PC-3 (cell line): ENCODE data around the gene REV1. TPM values are rescaled to one million over a fixed set of nuclear protein-coding genes. Genes with fewer than 3 reads are reported as not detected.
A peak's percentile ranks its signal among the peaks of the same experiment; 100 is the strongest.

Source experiments
- ATAC-seq: fragments of 200-7000 bp; cut with Tn5 transposase; 2 replicates; pipeline ENCODE4 v1.9.1; 2020; ENCODE audit warnings: mild to moderate bottlenecking, moderate library complexity
- BruUV-seq: library from RNA; stranded (reverse); fragments of 400-500 nt; replicated peaks from 2 replicates; lab custom pipeline; 2021; lab: Mats Ljungman, UMichigan
- CTCF ChIA-PET: fragments of 300-600 bp; sonication (Branson Sonifier 250); formaldehyde crosslinking; loops from one replicate; lab custom pipeline; 2022; ENCODE audit warnings: antibody characterized with exemption; lab: Charles Lee
- POLR2A ChIA-PET: fragments of 300-600 bp; sonication (Branson Sonifier 250); formaldehyde crosslinking; loops from one replicate; lab custom pipeline; 2022; ENCODE audit warnings: antibody characterized with exemption; ENCODE audit not compliant: unreplicated experiment; lab: Charles Lee
- DNase-seq: peaks from one replicate; pipeline ENCODE4 v3.0.0-alpha.2; 2015
- H2AFZ ChIP-seq: fragments of 300-600 bp; sonication (generic); 2 replicates; pipeline ENCODE4 v1.6.0; 2016; ENCODE audit warnings: antibody characterized with exemption, low read length
- H3F3A ChIP-seq: fragments of 300-600 bp; sonication (generic); one replicate; pipeline ENCODE4 v1.6.0; 2017; ENCODE audit warnings: antibody characterized with exemption, low read length, control low read depth, mild to moderate bottlenecking; ENCODE audit not compliant: unreplicated experiment
- H3K27ac ChIP-seq: fragments of 300-600 bp; sonication (generic); 2 replicates; pipeline ENCODE4 v1.5.1; 2016; ENCODE audit warnings: mild to moderate bottlenecking, low read length
- H3K27me3 ChIP-seq: fragments of 300-600 bp; sonication (generic); 2 replicates; pipeline ENCODE4 v1.6.1; 2016; ENCODE audit warnings: low read length, mixed read lengths
- H3K36me3 ChIP-seq: fragments of 300-600 bp; sonication (generic); 2 replicates; pipeline ENCODE4 v1.6.1; 2016; ENCODE audit warnings: low read depth, mixed run types, low read length, mixed read lengths
- H3K4me1 ChIP-seq: fragments of 300-600 bp; sonication (generic); 2 replicates; pipeline ENCODE4 v1.5.1; 2016; ENCODE audit warnings: low read length; ENCODE audit not compliant: insufficient read depth
- H3K4me2 ChIP-seq: fragments of 300-600 bp; sonication (generic); 2 replicates; pipeline ENCODE4 v1.6.0; 2016; ENCODE audit warnings: low read length
- H3K4me3 ChIP-seq: fragments of 300-600 bp; sonication (generic); 2 replicates; pipeline ENCODE4 v1.5.1; 2016; ENCODE audit warnings: mild to moderate bottlenecking, low read length, mixed read lengths
- H3K79me2 ChIP-seq: fragments of 300-600 bp; sonication (generic); 2 replicates; pipeline ENCODE4 v1.6.1; 2017; ENCODE audit warnings: low read length, mixed read lengths
- H3K9ac ChIP-seq: fragments of 300-600 bp; sonication (generic); 2 replicates; pipeline ENCODE4 v1.6.0; 2016; ENCODE audit warnings: mild to moderate bottlenecking, low read length
- H3K9me2 ChIP-seq: fragments of 300-600 bp; sonication (generic); replicated peaks from 2 replicates; pipeline ENCODE4 v1.6.1; 2016; ENCODE audit warnings: mixed run types, low read length, mixed read lengths
- H3K9me3 ChIP-seq: fragments of 300-600 bp; sonication (generic); 2 replicates; pipeline ENCODE4 v1.6.1; 2016; ENCODE audit warnings: low read length, mixed read lengths
- H4K20me1 ChIP-seq: fragments of 300-600 bp; sonication (generic); 2 replicates; pipeline ENCODE4 v1.6.1; 2016; ENCODE audit warnings: low read length, mixed read lengths
- EZH2 ChIP-seq: fragments of 300-600 bp; sonication (generic); IDR thresholded peaks from one replicate; pipeline ENCODE4 v1.6.1; 2017; ENCODE audit warnings: antibody characterized with exemption, mild to moderate bottlenecking, low read length; ENCODE audit not compliant: unreplicated experiment
- EZH2phosphoT487 ChIP-seq: fragments of 300-600 bp; sonication (generic); IDR thresholded peaks from 2 replicates; pipeline ENCODE4 v1.6.1; 2018; ENCODE audit warnings: mild to moderate bottlenecking, antibody characterized with exemption, low read length, borderline replicate concordance
- intact Hi-C: fragments of 100-400 bp; cut with micrococcal nuclease; formaldehyde crosslinking; loops from 2 replicates; pipeline ENCODE4 v1.9.0; 2023
- total RNA-seq: library from RNA; depleted of rRNA; stranded (reverse); fragments of >200 nt; gene quantifications from 2 replicates; pipeline ENCODE4 v1.2.3, GENCODE V29; 2014
- TF ChIP-seq, protein P1 (sequence below): fragments of 300-600 bp; sonication (generic); conservative IDR thresholded peaks from 2 replicates; pipeline ENCODE4 v1.5.1; 2017; ENCODE audit warnings: antibody characterized with exemption, low read depth, mild to moderate bottlenecking, low read length

The REV1 gene
- total RNA-seq, 1 experiment from 2014 or later = 17.9 TPM

DNA sequence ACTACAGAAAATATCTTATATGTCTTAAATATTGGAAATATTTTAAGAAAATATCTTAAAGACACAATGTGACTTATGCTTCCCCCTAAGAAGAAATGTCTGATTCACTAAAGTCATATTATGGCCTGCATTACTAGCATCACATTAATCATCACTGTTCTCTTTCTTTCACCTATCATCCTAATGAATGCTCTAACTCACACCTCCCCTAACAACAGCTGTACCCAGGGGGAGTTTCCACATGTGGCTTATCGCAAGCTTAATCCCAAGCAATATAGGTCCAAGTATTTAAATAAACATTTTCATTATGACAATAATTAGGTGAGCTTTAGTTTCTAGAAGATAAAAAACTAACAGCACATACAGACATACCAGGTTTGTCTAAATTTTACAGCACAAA is 39.6 kb downstream of the REV1 start:
- ATAC-seq (no peak), DNase-seq (no peak)
- POLR2A ChIA-PET = no interaction called here
- Histone ChIP-seq H3K9me2 (no peaks in the 10 kb centered on the region), H3K4me3 (no peak overlapping the region), H3K79me2 (peaks cover 51% of the 10 kb centered on the region), H3K27me3 (no peaks in the 10 kb centered on the region), H2AFZ (no peak overlapping the region), H3F3A (peaks cover 12% of the 10 kb centered on the region), H3K27ac (no peak overlapping the region), H3K4me2 (no peak overlapping the region), H4K20me1 (peaks cover 5% of the 10 kb centered on the region; the same call in 1 of the 2 replicates), H3K4me1 (peaks cover 15% of the 10 kb centered on the region), H3K9me3 (no peaks in the 10 kb centered on the region), H3K36me3 (peaks cover 16% of the 10 kb centered on the region), H3K9ac (no peak overlapping the region)
- TF ChIP-seq EZH2 (no peak), EZH2phosphoT487 (no peak)
- TF ChIP-seq, protein P1, sequence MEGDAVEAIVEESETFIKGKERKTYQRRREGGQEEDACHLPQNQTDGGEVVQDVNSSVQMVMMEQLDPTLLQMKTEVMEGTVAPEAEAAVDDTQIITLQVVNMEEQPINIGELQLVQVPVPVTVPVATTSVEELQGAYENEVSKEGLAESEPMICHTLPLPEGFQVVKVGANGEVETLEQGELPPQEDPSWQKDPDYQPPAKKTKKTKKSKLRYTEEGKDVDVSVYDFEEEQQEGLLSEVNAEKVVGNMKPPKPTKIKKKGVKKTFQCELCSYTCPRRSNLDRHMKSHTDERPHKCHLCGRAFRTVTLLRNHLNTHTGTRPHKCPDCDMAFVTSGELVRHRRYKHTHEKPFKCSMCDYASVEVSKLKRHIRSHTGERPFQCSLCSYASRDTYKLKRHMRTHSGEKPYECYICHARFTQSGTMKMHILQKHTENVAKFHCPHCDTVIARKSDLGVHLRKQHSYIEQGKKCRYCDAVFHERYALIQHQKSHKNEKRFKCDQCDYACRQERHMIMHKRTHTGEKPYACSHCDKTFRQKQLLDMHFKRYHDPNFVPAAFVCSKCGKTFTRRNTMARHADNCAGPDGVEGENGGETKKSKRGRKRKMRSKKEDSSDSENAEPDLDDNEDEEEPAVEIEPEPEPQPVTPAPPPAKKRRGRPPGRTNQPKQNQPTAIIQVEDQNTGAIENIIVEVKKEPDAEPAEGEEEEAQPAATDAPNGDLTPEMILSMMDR = no peak
- intact Hi-C loops = no loop called here
- BruUV-seq = no TSS peak
- CTCF ChIA-PET = no interaction called here

DNA sequence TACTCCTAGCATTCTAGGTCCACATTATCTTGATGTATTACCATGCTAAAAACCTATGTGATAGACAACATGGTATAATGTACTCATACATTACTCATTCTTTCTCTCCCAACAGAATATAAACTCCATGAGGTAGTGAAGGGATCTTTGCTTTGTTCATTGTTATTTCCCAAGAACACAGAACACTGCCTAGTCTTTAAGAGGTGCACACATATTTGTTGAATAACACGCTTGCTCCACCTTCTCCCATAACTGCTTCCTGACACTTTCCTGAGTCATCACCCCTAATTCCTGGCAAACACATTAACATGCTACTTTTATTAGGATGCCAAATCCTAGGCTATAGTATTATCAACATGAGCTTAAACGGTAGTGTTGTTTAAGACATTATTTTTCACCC is 41.3 kb downstream of the REV1 start:
- intact Hi-C loops = loop anchor here (1.0 to 2.0 kb wide), 2 partner anchors 26 to 40 kb away; no protein-coding TSS in a partner anchor
- Histone ChIP-seq H3K79me2 (peaks cover 58% of the 10 kb centered on the region), H3K27me3 (no peaks in the 10 kb centered on the region), H3K36me3 (peaks cover 16% of the 10 kb centered on the region), H3K4me1 (peaks cover 15% of the 10 kb centered on the region), H3K9ac (0 out of 2 replicates have a peak overlapping the region, but pooled peaks have one; percentile 48), H3K4me2 (peak overlapping the region; percentile 21), H3K27ac (peak overlapping the region; percentile 84), H3K9me2 (no peaks in the 10 kb centered on the region), H3K9me3 (no peaks in the 10 kb centered on the region), H4K20me1 (peaks cover 5% of the 10 kb centered on the region; the same call in 1 of the 2 replicates), H3F3A (peaks cover 12% of the 10 kb centered on the region), H3K4me3 (no peak overlapping the region), H2AFZ (no peak overlapping the region)
- no TSS peak for BruUV-seq
- TF ChIP-seq EZH2 (no peak), EZH2phosphoT487 (no peak)
- TF ChIP-seq, protein P1 = no peak
- DNase-seq = peak; percentile 91
- ChIA-PET CTCF (no interaction called here), POLR2A (no interaction called here)
- ATAC-seq = peak; percentile 97

DNA sequence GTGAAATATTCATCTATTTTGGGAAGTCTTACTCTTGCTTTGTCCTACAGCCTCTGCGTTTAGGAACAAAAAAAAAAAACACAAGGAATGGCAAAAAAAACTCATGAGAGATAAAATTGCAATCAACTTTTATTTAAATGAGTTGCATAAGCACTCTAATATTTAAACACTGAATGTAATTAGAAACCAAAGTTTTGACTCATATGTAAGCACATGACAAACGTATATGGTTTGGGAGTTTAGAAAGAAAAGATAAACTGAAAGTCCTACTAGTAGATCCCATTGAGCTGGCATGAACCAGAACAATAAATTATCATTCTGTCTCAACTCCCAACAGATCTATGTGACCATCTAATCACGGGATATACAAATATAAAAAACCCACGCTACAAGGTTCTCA is 44.8 kb downstream of the REV1 start:
- H3K79me2 ChIP-seq = peaks cover 37% of the 10 kb centered on the region
- CTCF ChIA-PET = no interaction called here
- H3F3A ChIP-seq = peaks cover 12% of the 10 kb centered on the region
- no peaks in the 10 kb centered on the region for H3K9me3 ChIP-seq
- no peak overlapping the region for H2AFZ ChIP-seq
- intact Hi-C loops = no loop called here
- no peak for DNase-seq
- H3K4me2 ChIP-seq = no peak overlapping the region
- no TSS peak for BruUV-seq
- peaks cover 5% of the 10 kb centered on the region; the same call in 1 of the 2 replicates for H4K20me1 ChIP-seq
- no peak overlapping the region for H3K9ac ChIP-seq
- POLR2A ChIA-PET = no interaction called here
- peaks cover 15% of the 10 kb centered on the region for H3K36me3 ChIP-seq
- no peak overlapping the region for H3K27ac ChIP-seq
- no peak overlapping the region for H3K4me3 ChIP-seq
- no peak for ATAC-seq
- TF ChIP-seq, protein P1 = no peak
- no peak for TF ChIP-seq EZH2phosphoT487
- no peak for TF ChIP-seq EZH2
- H3K4me1 ChIP-seq = peaks cover 15% of the 10 kb centered on the region
- no peaks in the 10 kb centered on the region for H3K27me3 ChIP-seq
- no peaks in the 10 kb centered on the region for H3K9me2 ChIP-seq
